Measurements from ENCODE around the gene MANF. TPM values are rescaled to one million over a fixed set of nuclear protein-coding genes. Genes with fewer than 3 reads are reported as not detected.
A peak's percentile ranks its signal among the peaks of the same experiment; 100 is the strongest.

The MANF gene
- total and polyA plus RNA-seq, 2 of the 13 experiments (the other 11 are each of a cell fraction or from before 2014, with no cell fraction given) = 55.4 to 269 TPM

DNA sequence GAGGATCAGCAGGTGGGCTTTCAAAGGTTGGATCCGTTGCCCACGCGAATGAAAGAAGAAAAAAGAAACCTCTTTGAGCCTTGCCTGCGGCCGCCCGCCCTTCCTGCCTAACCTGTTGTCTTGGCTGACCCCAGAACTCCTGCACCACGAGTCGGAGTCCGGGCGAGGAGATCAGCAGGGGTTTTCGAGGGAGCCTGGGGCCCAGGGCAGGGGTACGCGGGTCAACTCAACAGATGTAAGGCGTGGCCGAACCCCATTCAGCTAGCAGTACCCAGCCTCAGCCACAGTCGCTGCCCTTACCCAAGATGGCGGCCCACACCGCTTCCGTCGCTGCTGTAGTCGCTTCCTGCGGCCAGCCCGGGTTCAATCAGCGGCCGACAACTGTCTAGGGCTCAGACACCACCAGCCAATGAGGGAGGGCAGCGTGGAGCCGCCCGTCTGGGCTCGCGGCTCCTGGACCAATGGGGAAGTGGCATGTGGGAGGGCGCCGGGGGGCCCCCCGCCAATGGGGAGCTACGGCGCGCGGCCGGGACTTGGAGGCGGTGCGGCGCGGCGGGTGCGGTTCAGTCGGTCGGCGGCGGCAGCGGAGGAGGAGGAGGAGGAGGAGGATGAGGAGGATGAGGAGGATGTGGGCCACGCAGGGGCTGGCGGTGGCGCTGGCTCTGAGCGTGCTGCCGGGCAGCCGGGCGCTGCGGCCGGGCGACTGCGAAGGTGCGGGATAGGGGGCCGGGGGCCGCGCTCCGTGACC lies at the start of gene MANF (continued):
- TF ChIP-seq SRSF9 (IDR thresholded peaks at IDR 0.05; ENCODE audit: borderline replicate concordance, insufficient read depth, low read depth, low read length, poor library complexity, severe bottlenecking) (no peak), BORCS8-MEF2B (CRISPR knock-in tag; IDR thresholded peaks at IDR 0.05) (peak; percentile 43; the same call in 1 of the 2 replicates), ZNF510 (CRISPR knock-in tag; IDR thresholded peaks at IDR 0.05; ENCODE audit: low read depth) (no peak), ZNF30 (CRISPR knock-in tag; IDR thresholded peaks at IDR 0.05) (no peak), KDM5B (CRISPR knock-in tag; IDR thresholded peaks at IDR 0.05; ENCODE audit: borderline replicate concordance) (peak; percentile 96), ZNF557 (CRISPR knock-in tag; IDR thresholded peaks at IDR 0.05) (0 out of 2 replicates have a peak, but pooled peaks have one; percentile 19), ZNF121 (CRISPR knock-in tag; IDR thresholded peaks at IDR 0.05) (no peak), ZMYM3 (CRISPR knock-in tag; IDR thresholded peaks at IDR 0.05) (0 out of 2 replicates have a peak, but pooled peaks have one; percentile 20), ZNF256 (CRISPR knock-in tag; conservative IDR thresholded peaks at IDR 0.05) (no peak), RXRB (CRISPR knock-in tag; IDR thresholded peaks at IDR 0.05; ENCODE audit: borderline replicate concordance) (peak; percentile 47; the same call in 1 of the 2 replicates)
- TF ChIP-seq, protein P1, sequence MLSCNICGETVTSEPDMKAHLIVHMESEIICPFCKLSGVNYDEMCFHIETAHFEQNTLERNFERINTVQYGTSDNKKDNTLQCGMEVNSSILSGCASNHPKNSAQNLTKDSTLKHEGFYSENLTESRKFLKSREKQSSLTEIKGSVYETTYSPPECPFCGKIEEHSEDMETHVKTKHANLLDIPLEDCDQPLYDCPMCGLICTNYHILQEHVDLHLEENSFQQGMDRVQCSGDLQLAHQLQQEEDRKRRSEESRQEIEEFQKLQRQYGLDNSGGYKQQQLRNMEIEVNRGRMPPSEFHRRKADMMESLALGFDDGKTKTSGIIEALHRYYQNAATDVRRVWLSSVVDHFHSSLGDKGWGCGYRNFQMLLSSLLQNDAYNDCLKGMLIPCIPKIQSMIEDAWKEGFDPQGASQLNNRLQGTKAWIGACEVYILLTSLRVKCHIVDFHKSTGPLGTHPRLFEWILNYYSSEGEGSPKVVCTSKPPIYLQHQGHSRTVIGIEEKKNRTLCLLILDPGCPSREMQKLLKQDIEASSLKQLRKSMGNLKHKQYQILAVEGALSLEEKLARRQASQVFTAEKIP (CRISPR knock-in tag; IDR thresholded peaks at IDR 0.05; ENCODE audit: borderline replicate concordance) = no peak
- TF ChIP-seq, protein P2, sequence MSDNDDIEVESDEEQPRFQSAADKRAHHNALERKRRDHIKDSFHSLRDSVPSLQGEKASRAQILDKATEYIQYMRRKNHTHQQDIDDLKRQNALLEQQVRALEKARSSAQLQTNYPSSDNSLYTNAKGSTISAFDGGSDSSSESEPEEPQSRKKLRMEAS (IDR thresholded peaks at IDR 0.05) = peak; percentile 75; the same call in 1 of the 2 replicates
- TF ChIP-seq, protein P3, sequence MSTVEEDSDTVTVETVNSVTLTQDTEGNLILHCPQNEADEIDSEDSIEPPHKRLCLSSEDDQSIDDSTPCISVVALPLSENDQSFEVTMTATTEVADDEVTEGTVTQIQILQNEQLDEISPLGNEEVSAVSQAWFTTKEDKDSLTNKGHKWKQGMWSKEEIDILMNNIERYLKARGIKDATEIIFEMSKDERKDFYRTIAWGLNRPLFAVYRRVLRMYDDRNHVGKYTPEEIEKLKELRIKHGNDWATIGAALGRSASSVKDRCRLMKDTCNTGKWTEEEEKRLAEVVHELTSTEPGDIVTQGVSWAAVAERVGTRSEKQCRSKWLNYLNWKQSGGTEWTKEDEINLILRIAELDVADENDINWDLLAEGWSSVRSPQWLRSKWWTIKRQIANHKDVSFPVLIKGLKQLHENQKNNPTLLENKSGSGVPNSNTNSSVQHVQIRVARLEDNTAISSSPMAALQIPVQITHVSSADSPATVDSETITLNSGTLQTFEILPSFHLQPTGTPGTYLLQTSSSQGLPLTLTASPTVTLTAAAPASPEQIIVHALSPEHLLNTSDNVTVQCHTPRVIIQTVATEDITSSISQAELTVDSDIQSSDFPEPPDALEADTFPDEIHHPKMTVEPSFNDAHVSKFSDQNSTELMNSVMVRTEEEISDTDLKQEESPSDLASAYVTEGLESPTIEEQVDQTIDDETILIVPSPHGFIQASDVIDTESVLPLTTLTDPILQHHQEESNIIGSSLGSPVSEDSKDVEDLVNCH (CRISPR knock-in tag; IDR thresholded peaks at IDR 0.05) = no peak
- TF ChIP-seq, protein P4, sequence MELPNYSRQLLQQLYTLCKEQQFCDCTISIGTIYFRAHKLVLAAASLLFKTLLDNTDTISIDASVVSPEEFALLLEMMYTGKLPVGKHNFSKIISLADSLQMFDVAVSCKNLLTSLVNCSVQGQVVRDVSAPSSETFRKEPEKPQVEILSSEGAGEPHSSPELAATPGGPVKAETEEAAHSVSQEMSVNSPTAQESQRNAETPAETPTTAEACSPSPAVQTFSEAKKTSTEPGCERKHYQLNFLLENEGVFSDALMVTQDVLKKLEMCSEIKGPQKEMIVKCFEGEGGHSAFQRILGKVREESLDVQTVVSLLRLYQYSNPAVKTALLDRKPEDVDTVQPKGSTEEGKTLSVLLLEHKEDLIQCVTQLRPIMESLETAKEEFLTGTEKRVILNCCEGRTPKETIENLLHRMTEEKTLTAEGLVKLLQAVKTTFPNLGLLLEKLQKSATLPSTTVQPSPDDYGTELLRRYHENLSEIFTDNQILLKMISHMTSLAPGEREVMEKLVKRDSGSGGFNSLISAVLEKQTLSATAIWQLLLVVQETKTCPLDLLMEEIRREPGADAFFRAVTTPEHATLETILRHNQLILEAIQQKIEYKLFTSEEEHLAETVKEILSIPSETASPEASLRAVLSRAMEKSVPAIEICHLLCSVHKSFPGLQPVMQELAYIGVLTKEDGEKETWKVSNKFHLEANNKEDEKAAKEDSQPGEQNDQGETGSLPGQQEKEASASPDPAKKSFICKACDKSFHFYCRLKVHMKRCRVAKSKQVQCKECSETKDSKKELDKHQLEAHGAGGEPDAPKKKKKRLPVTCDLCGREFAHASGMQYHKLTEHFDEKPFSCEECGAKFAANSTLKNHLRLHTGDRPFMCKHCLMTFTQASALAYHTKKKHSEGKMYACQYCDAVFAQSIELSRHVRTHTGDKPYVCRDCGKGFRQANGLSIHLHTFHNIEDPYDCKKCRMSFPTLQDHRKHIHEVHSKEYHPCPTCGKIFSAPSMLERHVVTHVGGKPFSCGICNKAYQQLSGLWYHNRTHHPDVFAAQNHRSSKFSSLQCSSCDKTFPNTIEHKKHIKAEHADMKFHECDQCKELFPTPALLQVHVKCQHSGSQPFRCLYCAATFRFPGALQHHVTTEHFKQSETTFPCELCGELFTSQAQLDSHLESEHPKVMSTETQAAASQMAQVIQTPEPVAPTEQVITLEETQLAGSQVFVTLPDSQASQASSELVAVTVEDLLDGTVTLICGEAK (IDR thresholded peaks at IDR 0.05) = no peak; the same call in 1 of the 2 replicates
- TF ChIP-seq, protein P4 (CRISPR knock-in tag; IDR thresholded peaks at IDR 0.05) = peak; percentile 11; the same call in 1 of the 2 replicates

Measured in HepG2 (cell line).